HEK293 (cell line): ENCODE results near the gene PHACTR1.

Experiments used
- CTCF ChIA-PET: fragments of 350-600 bp; formaldehyde crosslinking; extraction: SDS; loops from one replicate; lab custom pipeline; 2021; ENCODE audit warnings: antibody characterized with exemption; lab: Yijun Ruan, JAX
- POLR2A ChIA-PET: fragments of 300-600 bp; formaldehyde crosslinking; extraction: SDS; loops from one replicate; lab custom pipeline; 2020; ENCODE audit warnings: antibody characterized with exemption, inconsistent platforms; lab: Yijun Ruan, JAX
- H3K27ac ChIP-seq: fragments of 200-500 bp; sonication (Bioruptor generic); 2 replicates; pipeline ENCODE4 v1.5.1; 2014; ENCODE audit warnings: low read depth, low read length, control low read depth, inconsistent platforms; ENCODE audit errors: extremely low read depth
- H3K36me3 ChIP-seq, 2 experiments: fragments of 200-500 bp in 1 of 2; sonication (Bioruptor generic) in 1 of 2; 1 replicate in 1 of 2; 2 replicates in 1 of 2; pipeline ENCODE4 v1.5.1; 2014 to 2017; ENCODE audit warnings: inconsistent platforms in 2 of 2, low read length in 2 of 2; ENCODE audit not compliant: control insufficient read depth in 2 of 2, insufficient read depth in 1 of 2
- H3K4me1 ChIP-seq: fragments of 200-500 bp; sonication (Bioruptor generic); 2 replicates; pipeline ENCODE4 v1.5.1; 2014; ENCODE audit warnings: mild to moderate bottlenecking, low read length, inconsistent platforms; ENCODE audit not compliant: control insufficient read depth, insufficient read depth
- H3K4me3 ChIP-seq: 2 replicates; pipeline ENCODE4 v1.5.1; 2011; ENCODE audit warnings: low read depth, mild to moderate bottlenecking, control low read depth, low read length, moderate library complexity
- H3K9me3 ChIP-seq: fragments of 200-500 bp; sonication (Bioruptor generic); 2 replicates; pipeline ENCODE4 v1.5.1; 2014; ENCODE audit warnings: low read depth, low read length, inconsistent platforms; ENCODE audit not compliant: control insufficient read depth, insufficient read depth
- EGR2 ChIP-seq: fragments of 450-650 bp; formaldehyde crosslinking; IDR thresholded peaks from 2 replicates; pipeline ENCODE4 v1.5.1; 2016; ENCODE audit warnings: low read depth, missing biosample characterization, missing genetic modification characterization
- HIC1 ChIP-seq: fragments of 450-650 bp; formaldehyde crosslinking; IDR thresholded peaks from 2 replicates; pipeline ENCODE4 v1.5.1; 2016; ENCODE audit warnings: missing biosample characterization, missing genetic modification characterization
- PRDM6 ChIP-seq: fragments of 450-650 bp; formaldehyde crosslinking; IDR thresholded peaks from 2 replicates; pipeline ENCODE4 v1.5.1; 2017; ENCODE audit warnings: missing biosample characterization, missing genetic modification characterization
- TRIM28 ChIP-seq: IDR thresholded peaks from 2 replicates; pipeline ENCODE4 v1.6.1; 2011; ENCODE audit warnings: low read length, control low read depth, borderline replicate concordance
- YY1 ChIP-seq: fragments of 450-650 bp; formaldehyde crosslinking; IDR thresholded peaks from 2 replicates; pipeline ENCODE4 v1.5.1; 2018; ENCODE audit warnings: missing biosample characterization, missing genetic modification characterization
- ZBTB1 ChIP-seq: fragments of 450-650 bp; formaldehyde crosslinking; IDR thresholded peaks from 2 replicates; pipeline ENCODE4 v1.5.1; 2016; ENCODE audit warnings: missing biosample characterization, missing genetic modification characterization
- ZBTB26 ChIP-seq: fragments of 450-650 bp; formaldehyde crosslinking; optimal IDR thresholded peaks from 2 replicates; pipeline ENCODE3; 2016; ENCODE audit warnings: missing biosample characterization, mild to moderate bottlenecking, missing genetic modification characterization
- ZFP41 ChIP-seq: fragments of 450-650 bp; formaldehyde crosslinking; IDR thresholded peaks from 2 replicates; pipeline ENCODE4 v1.5.1; 2016; ENCODE audit warnings: missing biosample characterization, missing genetic modification characterization, borderline replicate concordance
- ZNF148 ChIP-seq: fragments of 450-650 bp; formaldehyde crosslinking; IDR thresholded peaks from 2 replicates; pipeline ENCODE4 v1.5.0; 2017; ENCODE audit warnings: missing biosample characterization, missing genetic modification characterization, borderline replicate concordance
- ZNF184 ChIP-seq: fragments of 450-650 bp; IDR thresholded peaks from 2 replicates; pipeline ENCODE4 v1.5.1; 2018; ENCODE audit warnings: missing biosample characterization, mild to moderate bottlenecking, missing genetic modification characterization
- ZNF239 ChIP-seq: fragments of 450-650 bp; formaldehyde crosslinking; IDR thresholded peaks from 2 replicates; pipeline ENCODE4 v1.5.1; 2016; ENCODE audit warnings: missing biosample characterization, missing genetic modification characterization
- ZNF292 ChIP-seq: fragments of 450-650 bp; formaldehyde crosslinking; IDR thresholded peaks from 2 replicates; pipeline ENCODE4 v1.5.1; 2016; ENCODE audit warnings: low read depth, missing biosample characterization, missing genetic modification characterization, borderline replicate concordance
- ZNF324 ChIP-seq: fragments of 450-650 bp; formaldehyde crosslinking; IDR thresholded peaks from 2 replicates; pipeline ENCODE4 v1.5.1; 2016; ENCODE audit warnings: missing biosample characterization, missing genetic modification characterization
- ZNF335 ChIP-seq: fragments of 450-650 bp; formaldehyde crosslinking; conservative IDR thresholded peaks from 2 replicates; pipeline ENCODE4 v1.5.1; 2016; ENCODE audit warnings: missing biosample characterization, missing genetic modification characterization
- ZNF391 ChIP-seq: fragments of 450-650 bp; formaldehyde crosslinking; IDR thresholded peaks from 2 replicates; pipeline ENCODE4 v1.5.1; 2016; ENCODE audit warnings: low read depth, missing biosample characterization, missing genetic modification characterization, borderline replicate concordance
- ZNF394 ChIP-seq: fragments of 450-650 bp; formaldehyde crosslinking; IDR thresholded peaks from 2 replicates; pipeline ENCODE4 v1.5.1; 2016; ENCODE audit warnings: missing biosample characterization, missing genetic modification characterization, mild to moderate bottlenecking, moderate library complexity, borderline replicate concordance
- ZNF473 ChIP-seq: fragments of 450-650 bp; formaldehyde crosslinking; IDR thresholded peaks from 2 replicates; pipeline ENCODE4 v1.5.1; 2017; ENCODE audit warnings: missing biosample characterization, missing genetic modification characterization
- ZNF510 ChIP-seq: fragments of 450-650 bp; formaldehyde crosslinking; IDR thresholded peaks from 2 replicates; pipeline ENCODE4 v1.5.1; 2018; ENCODE audit warnings: mild to moderate bottlenecking, missing genetic modification characterization, missing biosample characterization; ENCODE audit not compliant: insufficient replicate concordance
- ZNF555 ChIP-seq: fragments of 450-650 bp; formaldehyde crosslinking; conservative IDR thresholded peaks from 2 replicates; pipeline ENCODE4 v1.5.1; 2017; ENCODE audit warnings: missing biosample characterization, mild to moderate bottlenecking, missing genetic modification characterization, inconsistent platforms
- ZNF600 ChIP-seq: fragments of 450-650 bp; formaldehyde crosslinking; IDR thresholded peaks from 2 replicates; pipeline ENCODE4 v1.5.1; 2016; ENCODE audit warnings: missing biosample characterization, missing genetic modification characterization
- ZNF776 ChIP-seq: fragments of 450-650 bp; formaldehyde crosslinking; IDR thresholded peaks from 2 replicates; pipeline ENCODE4 v1.5.0; 2017; ENCODE audit warnings: missing biosample characterization, missing genetic modification characterization, borderline replicate concordance
- ZSCAN16 ChIP-seq: fragments of 450-650 bp; formaldehyde crosslinking; IDR thresholded peaks from 2 replicates; pipeline ENCODE4 v1.5.1; 2016; ENCODE audit warnings: missing biosample characterization, missing genetic modification characterization
- ZSCAN5A ChIP-seq: fragments of 450-650 bp; formaldehyde crosslinking; IDR thresholded peaks from 2 replicates; pipeline ENCODE4 v1.5.1; 2016; ENCODE audit warnings: missing biosample characterization, missing genetic modification characterization

The PHACTR1 gene

GRCh38 chr6:13241364-13241763 lies 524.8 kb downstream of the PHACTR1 start:
- Histone ChIP-seq H3K4me1 (no peaks in the 10 kb centered on the region), H3K27ac (no peak overlapping the region)
- TF ChIP-seq ZNF324 (no peak), YY1 (tag by site-specific recombination) (no peak), ZNF239 (tag by site-specific recombination) (no peak), EGR2 (tag by site-specific recombination) (no peak), ZFP41 (tag by site-specific recombination) (no peak), ZNF335 (tag by site-specific recombination) (no peak), ZSCAN5A (tag by site-specific recombination) (no peak), ZBTB26 (tag by site-specific recombination) (no peak), PRDM6 (tag by site-specific recombination) (no peak), ZNF555 (tag by site-specific recombination) (no peak), ZNF776 (tag by site-specific recombination) (no peak), ZNF292 (tag by site-specific recombination) (no peak), ZNF184 (tag by site-specific recombination) (no peak), ZNF391 (no peak), ZBTB1 (tag by site-specific recombination) (no peak), HIC1 (tag by site-specific recombination) (no peak), ZNF473 (no peak)
- TF ChIP-seq, all 188 proteins: peak for 0
- ChIA-PET POLR2A (interaction anchor here (0.6 kb wide), 1 partner anchor 1020 kb away, joined by 3 read pairs; no protein-coding TSS in a partner anchor), CTCF (interaction anchor here (1.5 kb wide), 1 partner anchor 297 kb away, joined by 3 read pairs; no protein-coding TSS in a partner anchor)
- H3K4me3 ChIP-seq, result no peak overlapping the region
- H3K9me3 ChIP-seq, result no peaks in the 10 kb centered on the region
- no peaks in the 10 kb centered on the region for H3K36me3 ChIP-seq

- POLR2A ChIA-PET, result no interaction called here
- Histone ChIP-seq H3K9me3 (no peaks in the 10 kb centered on the region), H3K36me3 (no peaks in the 10 kb centered on the region), H3K4me3 (no peak overlapping the region), H3K4me1 (no peaks in the 10 kb centered on the region), H3K27ac (no peak overlapping the region)
- CTCF ChIA-PET, result interaction anchor here (1.5 to 1.8 kb wide), 2 partner anchors 13 to 296 kb away, joined by 3 to 4 read pairs; no protein-coding TSS in a partner anchor
- TF ChIP-seq ZNF510 (tag by site-specific recombination) (no peak), ZSCAN16 (tag by site-specific recombination) (no peak), TRIM28 (no peak), ZNF394 (tag by site-specific recombination) (no peak), ZNF148 (no peak), ZNF473 (no peak), ZNF600 (tag by site-specific recombination) (no peak)
These were observed 525.6 kb downstream of the PHACTR1 start for GRCh38 chr6:13242178-13242577.
